Spinal cord (tissue), 10 donors: Measurements from ENCODE around the gene MAP1A. TPM values are rescaled to one million over a fixed set of nuclear protein-coding genes. Genes with fewer than 3 reads are reported as not detected.

Experiments
- DNase-seq, 6 donors: peaks; one replicate each; pipeline versions ENCODE4 v3.0.0 to v3.0.0-alpha.2; 2013 to 2015; ENCODE audit warnings: low spot score in 6 of 6, low read depth in 4 of 6
- H3K27ac ChIP-seq: one replicate; pipeline ENCODE4 v1.5.1; 2013; ENCODE audit warnings: low read depth, low read length, control low read depth
- H3K27me3 ChIP-seq: one replicate; pipeline ENCODE4 v1.6.1; 2013; ENCODE audit warnings: low read length; ENCODE audit not compliant: control insufficient read depth, insufficient read depth
- H3K36me3 ChIP-seq: one replicate; pipeline ENCODE4 v1.6.1; 2013; ENCODE audit warnings: low read length; ENCODE audit not compliant: control insufficient read depth, insufficient read depth
- H3K4me1 ChIP-seq: one replicate; pipeline ENCODE4 v1.6.1; 2013; ENCODE audit warnings: low read length; ENCODE audit not compliant: control insufficient read depth, insufficient read depth
- H3K4me3 ChIP-seq: one replicate; pipeline ENCODE4 v1.5.1; 2013; ENCODE audit warnings: low read depth, low read length, control low read depth
- H3K9me3 ChIP-seq: one replicate; pipeline ENCODE4 v1.6.1; 2013; ENCODE audit warnings: low read length; ENCODE audit not compliant: control insufficient read depth, insufficient read depth
- WGBS: methylation state at CpG from one replicate; pipeline ENCODE4 v1.1.5; 2013; ENCODE audit warnings: missing lambda C conversion rate; ENCODE audit not compliant: insufficient coverage; 5-methylcytosine and 5-hydroxymethylcytosine counted together
- polyA plus RNA-seq, 2 donors: library from polyadenylated mRNA; unstranded; fragments of 120-200 nt; gene quantifications; one replicate each; pipeline ENCODE4 v1.2.1, GENCODE V29; 2013; ENCODE audit not compliant: insufficient read length in 2 of 2
- total RNA-seq, 2 donors: library from RNA; depleted of rRNA in 1 of 2; stranded (reverse); fragments of 120-200 nt in 1 of 2; fragments of >200 nt in 1 of 2; gene quantifications; one replicate each; pipeline versions ENCODE4 v1.2.3 to v1.2.4, GENCODE V29; 2013 to 2014
- donor health status: healthy.

Gene MAP1A
- total and polyA plus RNA-seq, 4 donors: 71.6 to 230 (median 168) TPM

DNA sequence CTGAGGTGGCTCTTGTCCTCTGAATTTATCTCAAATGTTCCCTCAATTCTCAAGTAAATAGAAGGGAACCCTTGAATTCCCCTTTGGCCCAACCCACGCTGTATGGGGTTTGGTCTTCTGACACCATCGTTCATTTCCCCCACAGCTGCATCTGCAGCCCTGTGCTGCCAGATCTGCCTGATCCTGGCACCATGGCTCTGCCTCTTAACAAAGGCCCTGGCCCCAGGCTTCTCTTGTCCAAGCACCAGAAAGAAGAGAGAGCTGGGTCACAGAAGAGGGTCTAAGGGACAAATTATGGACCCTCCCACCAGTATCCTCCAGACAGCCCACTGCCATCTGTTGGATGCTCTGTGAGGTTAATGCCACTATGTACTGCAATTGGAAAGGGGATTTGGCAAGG is 1.8 kb downstream of the MAP1A start:
- Histone ChIP-seq H3K4me1 (peaks cover 51% of the 10 kb centered on the region), H3K9me3 (no peaks in the 10 kb centered on the region), H3K36me3 (peaks cover 43% of the 10 kb centered on the region), H3K4me3 (peak overlapping the region; percentile 81), H3K27ac (peak overlapping the region; percentile 94), H3K27me3 (no peaks in the 10 kb centered on the region)
- peak in 2 of 6 donors; percentile 28 to 52 for DNase-seq
- no CpG with 5 or more reads among the region's 2 CpGs for WGBS

DNA sequence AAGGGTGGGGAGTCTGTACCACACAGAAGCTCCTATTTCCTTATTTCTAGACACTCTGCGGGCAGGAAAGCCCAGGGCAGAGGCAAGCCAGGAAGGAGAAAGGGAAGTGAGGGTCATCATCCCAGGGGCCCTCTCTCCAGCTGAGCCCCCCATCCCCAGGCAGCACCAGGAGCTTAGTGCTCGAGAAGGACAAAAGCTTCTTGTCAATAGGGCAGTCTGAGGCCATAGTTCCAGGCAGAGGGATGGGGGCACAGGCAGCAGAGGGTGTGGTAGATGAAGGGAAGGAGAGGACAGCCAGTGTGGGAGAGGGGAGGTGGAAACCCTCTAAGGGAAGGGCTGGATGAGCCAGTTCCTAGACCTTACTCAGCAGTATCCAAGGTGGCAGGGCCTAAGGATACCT is 2.7 kb downstream of the MAP1A start:
- H3K4me3 ChIP-seq: no peak overlapping the region
- H3K9me3 ChIP-seq: no peaks in the 10 kb centered on the region
- WGBS: no CpG with 5 or more reads among the region's 2 CpGs
- no peak for DNase-seq
- H3K4me1 ChIP-seq: peaks cover 44% of the 10 kb centered on the region
- H3K36me3 ChIP-seq: peaks cover 52% of the 10 kb centered on the region
- H3K27ac ChIP-seq: no peak overlapping the region
- no peaks in the 10 kb centered on the region for H3K27me3 ChIP-seq

DNA sequence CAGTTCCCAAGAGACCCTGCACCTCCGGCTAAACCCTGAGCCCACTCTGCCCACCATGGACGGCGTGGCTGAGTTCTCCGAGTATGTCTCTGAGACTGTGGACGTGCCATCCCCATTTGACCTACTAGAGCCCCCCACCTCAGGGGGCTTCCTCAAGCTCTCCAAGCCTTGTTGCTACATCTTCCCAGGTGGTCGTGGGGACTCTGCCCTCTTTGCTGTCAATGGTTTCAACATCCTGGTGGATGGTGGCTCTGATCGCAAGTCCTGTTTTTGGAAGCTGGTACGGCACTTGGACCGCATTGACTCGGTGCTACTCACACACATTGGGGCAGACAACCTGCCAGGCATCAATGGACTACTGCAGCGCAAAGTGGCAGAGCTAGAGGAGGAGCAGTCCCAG is 4.0 kb downstream of the MAP1A start:
- Histone ChIP-seq H3K27me3 (no peaks in the 10 kb centered on the region), H3K4me3 (no peak overlapping the region), H3K36me3 (peaks cover 62% of the 10 kb centered on the region), H3K27ac (no peak overlapping the region), H3K9me3 (no peaks in the 10 kb centered on the region), H3K4me1 (peaks cover 35% of the 10 kb centered on the region)
- 98% methylated on average over 11 of the region's 11 CpGs for WGBS
- DNase-seq: no peak

DNA sequence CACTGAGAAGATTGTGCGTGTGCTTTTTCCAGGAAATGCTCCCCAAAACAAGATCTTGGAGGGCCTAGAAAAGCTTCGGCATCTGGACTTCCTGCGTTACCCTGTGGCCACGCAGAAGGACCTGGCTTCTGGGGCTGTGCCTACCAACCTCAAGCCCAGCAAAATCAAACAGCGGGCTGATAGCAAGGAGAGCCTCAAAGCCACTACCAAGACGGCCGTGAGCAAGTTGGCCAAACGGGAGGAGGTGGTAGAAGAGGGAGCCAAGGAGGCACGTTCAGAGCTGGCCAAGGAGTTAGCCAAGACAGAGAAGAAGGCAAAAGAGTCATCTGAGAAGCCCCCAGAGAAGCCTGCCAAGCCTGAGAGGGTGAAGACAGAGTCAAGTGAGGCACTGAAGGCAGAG is 4.8 kb downstream of the MAP1A start:
- Histone ChIP-seq H3K36me3 (peaks cover 71% of the 10 kb centered on the region), H3K27me3 (no peaks in the 10 kb centered on the region), H3K4me1 (peaks cover 28% of the 10 kb centered on the region), H3K27ac (no peak overlapping the region), H3K4me3 (no peak overlapping the region), H3K9me3 (no peaks in the 10 kb centered on the region)
- WGBS: 88% methylated on average over 9 of the region's 9 CpGs
- DNase-seq: no peak

DNA sequence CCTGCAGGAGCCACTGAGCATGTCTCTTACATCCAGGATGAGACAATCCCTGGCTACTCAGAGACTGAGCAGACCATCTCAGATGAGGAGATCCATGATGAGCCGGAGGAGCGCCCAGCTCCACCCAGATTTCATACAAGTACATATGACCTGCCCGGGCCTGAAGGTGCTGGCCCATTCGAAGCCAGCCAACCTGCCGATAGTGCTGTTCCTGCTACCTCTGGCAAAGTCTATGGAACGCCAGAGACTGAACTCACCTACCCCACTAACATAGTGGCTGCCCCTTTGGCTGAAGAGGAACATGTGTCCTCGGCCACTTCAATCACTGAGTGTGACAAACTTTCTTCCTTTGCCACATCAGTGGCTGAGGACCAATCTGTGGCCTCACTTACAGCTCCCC is 6.2 kb downstream of the MAP1A start:
- Histone ChIP-seq H3K4me3 (no peak overlapping the region), H3K9me3 (no peaks in the 10 kb centered on the region), H3K27ac (no peak overlapping the region), H3K27me3 (no peaks in the 10 kb centered on the region), H3K36me3 (peaks cover 85% of the 10 kb centered on the region), H3K4me1 (peaks cover 19% of the 10 kb centered on the region)
- DNase-seq: no peak
- WGBS: 99% methylated on average over 7 of the region's 7 CpGs

DNA sequence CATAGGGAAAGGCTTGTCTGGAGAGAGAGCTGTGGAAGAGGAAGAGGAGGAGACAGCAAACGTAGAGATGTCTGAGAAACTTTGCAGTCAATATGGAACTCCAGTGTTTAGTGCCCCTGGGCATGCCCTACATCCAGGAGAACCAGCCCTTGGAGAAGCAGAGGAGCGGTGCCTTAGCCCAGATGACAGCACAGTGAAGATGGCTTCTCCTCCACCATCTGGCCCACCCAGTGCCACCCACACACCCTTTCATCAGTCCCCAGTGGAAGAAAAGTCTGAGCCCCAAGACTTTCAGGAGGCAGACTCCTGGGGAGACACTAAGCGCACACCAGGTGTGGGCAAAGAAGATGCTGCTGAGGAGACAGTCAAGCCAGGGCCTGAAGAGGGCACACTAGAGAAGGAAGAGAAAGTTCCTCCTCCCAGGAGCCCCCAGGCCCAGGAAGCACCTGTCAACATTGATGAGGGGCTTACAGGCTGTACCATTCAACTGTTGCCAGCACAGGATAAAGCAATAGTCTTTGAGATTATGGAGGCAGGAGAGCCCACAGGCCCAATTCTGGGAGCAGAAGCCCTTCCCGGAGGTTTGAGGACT is 6.9 kb downstream of the MAP1A start:
- H3K4me3 ChIP-seq: no peak overlapping the region
- no peaks in the 10 kb centered on the region for H3K27me3 ChIP-seq
- DNase-seq: no peak
- WGBS: 98% methylated on average over 4 of the region's 4 CpGs
- peaks cover 13% of the 10 kb centered on the region for H3K4me1 ChIP-seq
- H3K27ac ChIP-seq: no peak overlapping the region
- H3K9me3 ChIP-seq: no peaks in the 10 kb centered on the region
- H3K36me3 ChIP-seq: peaks cover 92% of the 10 kb centered on the region

DNA sequence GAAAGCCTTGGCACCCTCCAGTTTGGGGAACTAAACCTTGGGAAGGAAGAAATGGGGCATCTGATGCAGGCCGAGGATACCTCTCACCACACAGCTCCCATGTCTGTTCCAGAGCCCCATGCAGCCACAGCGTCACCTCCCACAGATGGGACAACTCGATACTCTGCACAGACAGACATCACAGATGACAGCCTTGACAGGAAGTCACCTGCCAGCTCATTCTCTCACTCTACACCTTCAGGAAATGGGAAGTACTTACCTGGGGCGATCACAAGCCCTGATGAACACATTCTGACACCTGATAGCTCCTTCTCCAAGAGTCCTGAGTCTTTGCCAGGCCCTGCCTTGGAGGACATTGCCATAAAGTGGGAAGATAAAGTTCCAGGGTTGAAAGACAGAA is 7.7 kb downstream of the MAP1A start:
- WGBS: 100% methylated on average over 3 of the region's 4 CpGs
- no peak for DNase-seq
- Histone ChIP-seq H3K9me3 (no peaks in the 10 kb centered on the region), H3K27ac (no peak overlapping the region), H3K27me3 (no peaks in the 10 kb centered on the region), H3K36me3 (peaks cover 97% of the 10 kb centered on the region), H3K4me3 (no peak overlapping the region), H3K4me1 (peaks cover 6% of the 10 kb centered on the region)

DNA sequence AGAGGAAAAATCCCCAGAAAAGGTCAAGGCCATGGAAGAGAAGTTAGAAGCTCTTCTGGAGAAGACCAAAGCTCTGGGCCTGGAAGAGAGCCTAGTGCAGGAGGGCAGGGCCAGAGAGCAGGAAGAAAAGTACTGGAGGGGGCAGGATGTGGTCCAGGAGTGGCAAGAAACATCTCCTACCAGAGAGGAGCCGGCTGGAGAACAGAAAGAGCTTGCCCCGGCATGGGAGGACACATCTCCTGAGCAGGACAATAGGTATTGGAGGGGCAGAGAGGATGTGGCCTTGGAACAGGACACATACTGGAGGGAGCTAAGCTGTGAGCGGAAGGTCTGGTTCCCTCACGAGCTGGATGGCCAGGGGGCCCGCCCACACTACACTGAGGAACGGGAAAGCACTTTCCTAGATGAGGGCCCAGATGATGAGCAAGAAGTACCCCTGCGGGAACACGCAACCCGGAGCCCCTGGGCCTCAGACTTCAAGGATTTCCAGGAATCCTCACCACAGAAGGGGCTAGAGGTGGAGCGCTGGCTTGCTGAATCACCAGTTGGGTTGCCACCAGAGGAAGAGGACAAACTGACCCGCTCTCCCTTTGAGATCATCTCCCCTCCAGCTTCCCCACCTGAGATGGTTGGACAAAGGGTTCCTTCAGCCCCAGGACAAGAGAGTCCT is 9.0 kb downstream of the MAP1A start:
- DNase-seq: no peak
- H3K4me3 ChIP-seq: no peak overlapping the region
- 87% methylated on average over 10 of the region's 11 CpGs for WGBS
- H3K9me3 ChIP-seq: no peaks in the 10 kb centered on the region
- H3K4me1 ChIP-seq: peaks cover 8% of the 10 kb centered on the region
- H3K36me3 ChIP-seq: peaks cover 97% of the 10 kb centered on the region
- no peak overlapping the region for H3K27ac ChIP-seq
- H3K27me3 ChIP-seq: no peaks in the 10 kb centered on the region

DNA sequence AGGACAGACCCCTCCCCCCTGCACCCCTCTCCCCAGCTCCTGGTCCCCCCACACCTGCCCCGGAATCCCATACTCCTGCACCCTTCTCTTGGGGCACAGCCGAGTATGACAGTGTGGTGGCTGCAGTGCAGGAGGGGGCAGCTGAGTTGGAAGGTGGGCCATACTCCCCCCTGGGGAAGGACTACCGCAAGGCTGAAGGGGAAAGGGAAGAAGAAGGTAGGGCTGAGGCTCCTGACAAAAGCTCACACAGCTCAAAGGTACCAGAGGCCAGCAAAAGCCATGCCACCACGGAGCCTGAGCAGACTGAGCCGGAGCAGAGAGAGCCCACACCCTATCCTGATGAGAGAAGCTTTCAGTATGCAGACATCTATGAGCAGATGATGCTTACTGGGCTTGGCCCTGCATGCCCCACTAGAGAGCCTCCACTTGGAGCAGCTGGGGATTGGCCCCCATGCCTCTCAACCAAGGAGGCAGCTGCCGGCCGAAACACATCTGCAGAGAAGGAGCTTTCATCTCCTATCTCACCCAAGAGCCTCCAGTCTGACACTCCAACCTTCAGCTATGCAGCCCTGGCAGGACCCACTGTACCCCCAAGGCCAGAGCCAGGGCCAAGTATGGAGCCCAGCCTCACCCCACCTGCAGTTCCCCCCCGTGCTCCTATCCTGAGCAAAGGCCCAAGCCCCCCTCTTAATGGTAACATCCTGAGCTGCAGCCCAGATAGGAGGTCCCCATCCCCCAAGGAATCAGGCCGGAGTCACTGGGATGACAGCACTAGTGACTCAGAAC is 9.8 kb downstream of the MAP1A start:
- Histone ChIP-seq H3K9me3 (no peaks in the 10 kb centered on the region), H3K27ac (no peak overlapping the region), H3K4me1 (peaks cover 8% of the 10 kb centered on the region), H3K36me3 (peaks cover 88% of the 10 kb centered on the region), H3K4me3 (no peak overlapping the region), H3K27me3 (no peaks in the 10 kb centered on the region)
- WGBS: 76% methylated on average over 5 of the region's 9 CpGs
- DNase-seq: no peak
